ENCODE measurements around the gene CDC42BPG. TPM values are rescaled to one million over a fixed set of nuclear protein-coding genes. Genes with fewer than 3 reads are reported as not detected.
A peak's percentile ranks its signal among the peaks of the same experiment; 100 is the strongest.

Gene CDC42BPG
- total RNA-seq, 1 experiment from 2014 or later = 21.6 TPM

GRCh38 chr11:64875369-64876228, 31.1 kb upstream of the CDC42BPG start (continued):
- TF ChIP-seq ARID4B (CRISPR knock-in tag; IDR thresholded peaks at IDR 0.05; ENCODE audit: borderline replicate concordance) (no peak), USF1 (CRISPR knock-in tag; IDR thresholded peaks at IDR 0.05) (no peak)

GRCh38 chr11:64874308-64875240, 30.1 kb upstream of the CDC42BPG start:
- Mint-ChIP-seq H3K27ac (no peak overlapping the region), H3K9me3 (no peaks in the 10 kb centered on the region)

GRCh38 chr11:64872790-64873488, 28.5 kb upstream of the CDC42BPG start:
- H3K4me1 Mint-ChIP-seq = peaks cover 11% of the 10 kb centered on the region
- no peaks in the 10 kb centered on the region for H3K9me3 Mint-ChIP-seq
- peaks cover 7% of the 10 kb centered on the region for H3K27me3 Mint-ChIP-seq (ENCODE audit: low read depth)
- CTCF ChIA-PET = interaction anchor here (1.0 to 1.5 kb wide), 2 partner anchors 23 to 29 kb away, joined by 3 to 5 read pairs; partner anchors contain the start of gene CDC42BPG
- no peak overlapping the region for H3K27ac Mint-ChIP-seq
- no peaks in the 10 kb centered on the region; the same call in 1 of the 2 replicates for H3K36me3 Mint-ChIP-seq
- H3K4me3 Mint-ChIP-seq = no peak overlapping the region
- ATAC-seq = no peak
- no peak for DNase-seq (ENCODE audit: low spot score)
- POLR2A ChIA-PET = interaction anchor here (0.7 to 1.0 kb wide), 2 partner anchors 24 to 347 kb away, joined by 3 to 4 read pairs; no protein-coding TSS in a partner anchor
- TF ChIP-seq ZBTB43 (CRISPR knock-in tag; IDR thresholded peaks at IDR 0.05) = no peak
- peak; percentile 27; the same call in 1 of the 2 replicates for TF ChIP-seq PRDM15 (CRISPR knock-in tag; IDR thresholded peaks at IDR 0.05)

More at GRCh38 chr11:64874308-64875240, 30.1 kb upstream of the CDC42BPG start:
- TF ChIP-seq ERG (CRISPR knock-in tag; IDR thresholded peaks at IDR 0.05) = no peak
- 0 out of 2 replicates have a peak, but pooled peaks have one; percentile 14 for TF ChIP-seq FOXP1 (CRISPR knock-in tag; IDR thresholded peaks at IDR 0.05; ENCODE audit: borderline replicate concordance)
- TF ChIP-seq PREB (CRISPR knock-in tag; IDR thresholded peaks at IDR 0.05; ENCODE audit: borderline replicate concordance) = no peak
- no peak for TF ChIP-seq TP53 (CRISPR knock-in tag; IDR thresholded peaks at IDR 0.05)
- Mint-ChIP-seq H3K4me1 (peaks cover 16% of the 10 kb centered on the region), H3K36me3 (no peaks in the 10 kb centered on the region; the same call in 1 of the 2 replicates), H3K27me3 (ENCODE audit: low read depth) (peaks cover 7% of the 10 kb centered on the region), H3K4me3 (no peak overlapping the region)
- DNase-seq (ENCODE audit: low spot score) (no peak), ATAC-seq (no peak)
- ChIA-PET POLR2A (no interaction called here), CTCF (interaction anchor here (0.6 to 22.9 kb wide), 5 partner anchors 14 to 36 kb away, joined by 3 to 372 read pairs (median 6); partner anchors contain the start of gene CDC42BPG)
